H1 (cell line): ENCODE measurements around the gene GJB1. TPM values are rescaled to one million over a fixed set of nuclear protein-coding genes. Genes with fewer than 3 reads are reported as not detected.

Experiments used
- CTCF ChIA-PET: fragments of 300-600 bp; sonication (Branson Sonifier 250); formaldehyde crosslinking; loops from one replicate; lab custom pipeline; 2021; ENCODE audit not compliant: partially characterized antibody; lab: Charles Lee
- POLR2A ChIA-PET: fragments of 300-600 bp; sonication (Branson Sonifier 250); formaldehyde crosslinking; loops from one replicate; lab custom pipeline; 2021; ENCODE audit warnings: inconsistent platforms; ENCODE audit not compliant: partially characterized antibody; lab: Charles Lee
- DNase-seq, 2 experiments: peaks; one replicate each; pipeline versions ENCODE4 v3.0.0 to v3.0.0-alpha.2; 2010 to 2022; ENCODE audit warnings: low spot score in 2 of 2, low read depth in 1 of 2, mixed read lengths in 1 of 2
- FAIRE-seq: peaks from 2 replicates; lab custom pipeline; 2011; peaks lifted over from hg19 to GRCh38; lab: Jason Lieb, UNC
- H2AFZ ChIP-seq: 2 replicates; pipeline ENCODE4 v1.8.1; 2012; ENCODE audit warnings: low read length, inconsistent platforms
- H2AK5ac ChIP-seq: 2 replicates; pipeline ENCODE4 v1.6.1; 2013; ENCODE audit warnings: low read depth, low read length
- H2BK120ac ChIP-seq: replicated peaks from 2 replicates; pipeline ENCODE3; 2013; ENCODE audit warnings: low read depth, low read length, inconsistent platforms
- H2BK12ac ChIP-seq: 2 replicates; pipeline ENCODE4 v1.6.1; 2013; ENCODE audit warnings: low read depth, low read length
- H2BK15ac ChIP-seq: 2 replicates; pipeline ENCODE4 v1.6.1; 2013; ENCODE audit warnings: low read length
- H2BK20ac ChIP-seq: 2 replicates; pipeline ENCODE4 v1.6.1; 2013; ENCODE audit warnings: low read length
- H2BK5ac ChIP-seq: 2 replicates; pipeline ENCODE4 v1.6.1; 2013; ENCODE audit warnings: low read depth, low read length
- H3K14ac ChIP-seq: 2 replicates; pipeline ENCODE4 v1.6.1; 2013; ENCODE audit warnings: inconsistent platforms; ENCODE audit not compliant: insufficient read length
- H3K18ac ChIP-seq: 2 replicates; pipeline ENCODE4 v1.6.1; 2013; ENCODE audit warnings: low read length; ENCODE audit errors: extremely low read depth
- H3K23ac ChIP-seq: 2 replicates; pipeline ENCODE4 v1.6.1; 2013; ENCODE audit warnings: inconsistent platforms; ENCODE audit not compliant: insufficient read length
- H3K23me2 ChIP-seq: 2 replicates; pipeline ENCODE4 v1.6.1; 2013; ENCODE audit warnings: low read depth, low read length
- H3K27ac ChIP-seq: 2 replicates; pipeline ENCODE4 v1.6.1; 2011; ENCODE audit warnings: low read depth, low read length, inconsistent platforms
- H3K27me3 ChIP-seq, 4 experiments: replicated peaks in 1 of 4; 1 replicate in 1 of 4; 2 replicates in 3 of 4; pipeline versions ENCODE4 v1.6.1 to v1.8.1; 2011 to 2013; ENCODE audit warnings: low read length in 3 of 4, mild to moderate bottlenecking in 3 of 4, inconsistent platforms in 2 of 4, mixed read lengths in 2 of 4, moderate library complexity in 1 of 4; ENCODE audit not compliant: control insufficient read depth in 3 of 4, insufficient read depth in 3 of 4; ENCODE audit errors: extremely low read depth in 1 of 4
- H3K36me3 ChIP-seq, 4 experiments: 2 replicates each; pipeline versions ENCODE4 v1.6.1 to v1.8.1; 2011 to 2013; ENCODE audit warnings: mild to moderate bottlenecking in 4 of 4, low read length in 3 of 4, moderate library complexity in 2 of 4, control low read depth in 1 of 4, inconsistent platforms in 1 of 4; ENCODE audit not compliant: insufficient read depth in 4 of 4, control insufficient read depth in 2 of 4
- H3K4ac ChIP-seq: replicated peaks from 2 replicates; pipeline ENCODE3; 2013; ENCODE audit warnings: low read length, low read depth, mixed read lengths, inconsistent platforms; ENCODE audit not compliant: insufficient read length
- H3K4me1 ChIP-seq, 4 experiments: replicated peaks in 1 of 4; 1 replicate in 1 of 4; 2 replicates in 3 of 4; pipeline versions ENCODE4 v1.6.1 to v1.8.1; 2011 to 2013; ENCODE audit warnings: low read length in 3 of 4, inconsistent platforms in 2 of 4, mixed read lengths in 1 of 4; ENCODE audit not compliant: insufficient read depth in 4 of 4, control insufficient read depth in 3 of 4
- H3K4me2 ChIP-seq, 2 experiments: 2 replicates each; pipeline versions ENCODE4 v1.6.1 to v1.8.1; 2011 to 2013; ENCODE audit warnings: low read depth in 2 of 2, low read length in 2 of 2, control low read depth in 1 of 2, inconsistent platforms in 1 of 2, mild to moderate bottlenecking in 1 of 2; ENCODE audit not compliant: insufficient read depth in 1 of 2
- H3K4me3 ChIP-seq, 4 experiments: fragments of 200-600, 300-600 bp in 1 of 4; sonication (generic), shearing (Covaris generic), sonication (Bioruptor Twin) in 1 of 4; 2 replicates each; pipeline versions ENCODE4 v1.5.1 to v1.8.1; 2011 to 2016; ENCODE audit warnings: low read length in 4 of 4, low read depth in 3 of 4, control low read depth in 2 of 4, inconsistent platforms in 2 of 4, mild to moderate bottlenecking in 2 of 4, mixed read lengths in 1 of 4, moderate library complexity in 1 of 4; ENCODE audit not compliant: insufficient read depth in 2 of 4; ENCODE audit errors: extremely low read depth in 1 of 4
- H3K56ac ChIP-seq: replicated peaks from 2 replicates; pipeline ENCODE3; 2013; ENCODE audit warnings: low read depth, mild to moderate bottlenecking, mixed read lengths, low read length, inconsistent platforms; ENCODE audit not compliant: insufficient read length
- H3K79me1 ChIP-seq: 2 replicates; pipeline ENCODE4 v1.6.1; 2013; ENCODE audit warnings: low read depth, low read length, control low read depth
- H3K79me2 ChIP-seq, 2 experiments: 2 replicates each; pipeline versions ENCODE4 v1.6.1 to v1.8.1; 2012 to 2013; ENCODE audit warnings: low read length in 2 of 2, mild to moderate bottlenecking in 2 of 2, inconsistent platforms in 1 of 2; ENCODE audit not compliant: insufficient read depth in 2 of 2, control insufficient read depth in 1 of 2
- H3K9ac ChIP-seq, 4 experiments: replicated peaks in 1 of 4; 1 replicate in 1 of 4; 2 replicates in 3 of 4; pipeline versions ENCODE4 v1.6.1 to v1.8.1; 2011 to 2013; ENCODE audit warnings: low read depth in 3 of 4, low read length in 3 of 4, control low read depth in 2 of 4, mild to moderate bottlenecking in 2 of 4, moderate library complexity in 2 of 4, inconsistent platforms in 1 of 4; ENCODE audit errors: extremely low read depth in 1 of 4
- H3K9me3 ChIP-seq, 2 experiments: 2 replicates each; pipeline versions ENCODE4 v1.6.1 to v1.8.1; 2012 to 2013; ENCODE audit warnings: mild to moderate bottlenecking in 2 of 2, moderate library complexity in 2 of 2, control low read depth in 1 of 2, inconsistent platforms in 1 of 2, low read depth in 1 of 2, low read length in 1 of 2, mixed read lengths in 1 of 2; ENCODE audit not compliant: insufficient read depth in 2 of 2
- H4K20me1 ChIP-seq, 2 experiments: replicated peaks in 1 of 2; 2 replicates each; pipeline versions ENCODE3 to v1.8.1; 2011 to 2013; ENCODE audit warnings: inconsistent platforms in 2 of 2, low read length in 2 of 2, mild to moderate bottlenecking in 1 of 2; ENCODE audit not compliant: insufficient read depth in 2 of 2, control insufficient read depth in 1 of 2
- H4K5ac ChIP-seq: 2 replicates; pipeline ENCODE4 v1.6.1; 2013; ENCODE audit warnings: low read length, low read depth, mixed read lengths, inconsistent platforms; ENCODE audit not compliant: insufficient read length
- H4K8ac ChIP-seq: 2 replicates; pipeline ENCODE4 v1.8.0; 2013; ENCODE audit warnings: mild to moderate bottlenecking, moderate library complexity, low read length, inconsistent platforms; ENCODE audit not compliant: insufficient read depth; ENCODE audit errors: extremely low read depth
- H4K91ac ChIP-seq: replicated peaks from 2 replicates; pipeline ENCODE3; 2013; ENCODE audit warnings: low read length, mixed read lengths, inconsistent platforms; ENCODE audit not compliant: insufficient read length
- ATF2 ChIP-seq: IDR thresholded peaks from 2 replicates; pipeline ENCODE4 v1.6.1; 2012; ENCODE audit warnings: low read length, inconsistent platforms
- GABPA ChIP-seq: IDR thresholded peaks from 2 replicates; pipeline ENCODE4 v1.6.1; 2011; ENCODE audit warnings: mild to moderate bottlenecking, low read length, moderate library complexity, borderline replicate concordance; ENCODE audit not compliant: insufficient read depth
- TBP ChIP-seq: IDR thresholded peaks from 2 replicates; pipeline ENCODE4 v1.6.1; 2011; ENCODE audit warnings: low read depth, low read length, improper control_type of control experiment
- WGBS, 2 experiments: shearing (Covaris generic) in 1 of 2; methylation state at CpG; one replicate each; pipeline versions ENCODE4 v1.1.6 to v1.1.7; 2013 to 2015; ENCODE audit warnings: low lambda C conversion rate in 2 of 2, mixed read lengths in 2 of 2, inconsistent platforms in 1 of 2, low coverage in 1 of 2, missing lambda C conversion rate in 1 of 2; ENCODE audit not compliant: insufficient replicate concordance in 2 of 2, insufficient coverage in 1 of 2, insufficient read length in 1 of 2; ENCODE audit errors: extremely low coverage in 1 of 2, missing lambda C conversion rate in 1 of 2; 5-methylcytosine and 5-hydroxymethylcytosine counted together
- polyA plus RNA-seq, 7 experiments: library from polyadenylated mRNA; depleted of rRNA in 3 of 7; stranded (reverse) in 5 of 7; unstranded in 2 of 7; fragments of >200 nt in 5 of 7; fragments of 200-250 nt in 2 of 7; gene quantifications; 1 replicate in 5 of 7; 2 replicates in 1 of 7; 4 replicates in 1 of 7; pipeline versions ENCODE4 v1.2.1 to v1.2.3, GENCODE V29; 2011 to 2013; ENCODE audit warnings: missing spikeins in 2 of 7, mixed read lengths in 2 of 7
- total RNA-seq: library from RNA; stranded (reverse); fragmentation: NEBNext Ultra II Directional; extraction: Animal tissue kit (Norgen Biotek cat#: 25700); gene quantifications from 2 replicates; pipeline ENCODE4 v1.2.1, GENCODE V29; 2021

The GJB1 gene
- total and polyA plus RNA-seq, 2 of the 8 experiments (the other 6 are each of a cell fraction or from before 2014, with no cell fraction given): 0.14 TPM; not detected in 1

DNA sequence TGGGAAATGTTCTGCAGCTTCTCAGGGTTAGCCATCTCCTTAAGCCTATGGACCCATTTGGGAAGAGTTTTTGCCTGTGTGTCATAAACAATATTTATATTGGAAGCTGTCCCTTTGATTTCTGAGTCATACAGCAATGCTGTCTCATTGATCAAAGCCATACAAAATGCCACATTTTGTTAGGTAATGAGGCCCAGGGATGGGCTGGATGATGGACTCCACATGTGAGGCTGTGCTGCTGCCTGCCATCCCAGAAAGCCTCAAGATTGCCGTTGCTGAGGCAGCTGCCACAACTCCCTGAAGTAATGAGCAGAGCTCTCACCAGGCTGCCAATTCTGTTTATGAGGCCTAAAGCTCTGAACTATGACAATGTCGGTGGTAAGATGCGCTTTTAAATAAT is 12.2 kb upstream of the GJB1 start:
- Histone ChIP-seq H2AK5ac (no peak overlapping the region), H3K79me1 (no peaks in the 10 kb centered on the region), H2BK12ac (no peak overlapping the region), H3K4me1 (no peaks in the 10 kb centered on the region), H3K79me2 (no peaks in the 10 kb centered on the region), H3K36me3 (no peaks in the 10 kb centered on the region), H3K23me2 (no peaks in the 10 kb centered on the region), H3K27ac (no peak overlapping the region), H4K8ac (no peak overlapping the region), H2BK20ac (no peak overlapping the region), H4K91ac (no peak overlapping the region), H3K27me3 (no peaks in the 10 kb centered on the region), H3K4me2 (no peak overlapping the region), H2BK15ac (no peak overlapping the region), H3K4me3 (no peak overlapping the region), H3K9ac (no peak overlapping the region; a peak in 1 of 7 replicates), H3K9me3 (no peaks in the 10 kb centered on the region), H2BK120ac (no peak overlapping the region), H3K23ac (no peak overlapping the region), H2BK5ac (no peak overlapping the region), H3K18ac (no peak overlapping the region), H2AFZ (no peak overlapping the region), H4K20me1 (no peaks in the 10 kb centered on the region), H3K4ac (no peak overlapping the region), H3K56ac (no peak overlapping the region), H3K14ac (no peak overlapping the region), H4K5ac (no peak overlapping the region)
- DNase-seq: no peak
- CTCF ChIA-PET: no interaction called here
- POLR2A ChIA-PET: no interaction called here
- no peak for FAIRE-seq
- WGBS, 2 experiments: 100% methylated on average over 3 of the region's 3 CpGs; no CpG with 5 or more reads in 1 of the 2 experiments
- TF ChIP-seq TBP: no peak
- no peak for TF ChIP-seq ATF2
- no peak for TF ChIP-seq GABPA
